Ovary (tissue), 9 donors: Measurements from ENCODE around the gene ABCA4. TPM values are rescaled to one million over a fixed set of nuclear protein-coding genes. Genes with fewer than 3 reads are reported as not detected.
A peak's percentile ranks its signal among the peaks of the same experiment; 100 is the strongest.

Source experiments
- DNase-seq, 5 donors: peaks; one replicate each; pipeline ENCODE4 v3.0.0-alpha.2; 2019 to 2020
- H3K27ac ChIP-seq, 2 donors: fragments of 200-600 bp; one replicate each; pipeline versions ENCODE4 v1.5.1 to v1.8.0; 2019 to 2022
- H3K27me3 ChIP-seq: fragments of 200-600 bp; one replicate; pipeline ENCODE4 v1.8.0; 2022
- H3K36me3 ChIP-seq: fragments of 200-600 bp; sonication (generic); one replicate; pipeline ENCODE4 v1.5.1; 2019
- H3K4me1 ChIP-seq: one replicate; pipeline ENCODE4 v1.8.1; 2013; ENCODE audit warnings: mild to moderate bottlenecking, moderate library complexity; ENCODE audit not compliant: insufficient read depth
- H3K4me3 ChIP-seq: fragments of 200-600 bp; sonication (generic); one replicate; pipeline ENCODE4 v1.5.1; 2017
- H3K9me3 ChIP-seq, 2 donors: fragments of 200-600 bp in 1 of 2; sonication (generic) in 1 of 2; one replicate each; pipeline versions ENCODE4 v1.5.1 to v1.8.1; 2013 to 2019; ENCODE audit warnings: mild to moderate bottlenecking in 1 of 2, moderate library complexity in 1 of 2
- EP300 ChIP-seq: sonication (generic); formaldehyde crosslinking; IDR thresholded peaks from one replicate; pipeline ENCODE4 v1.6.1; 2017; ENCODE audit warnings: antibody characterized with exemption
- POLR2A ChIP-seq: fragments of 450-650 bp; IDR thresholded peaks from one replicate; pipeline ENCODE4 v1.6.1; 2017; ENCODE audit warnings: antibody characterized with exemption, mild to moderate bottlenecking, moderate library complexity
- WGBS, 3 donors: extraction: QIAGEN DNeasy Blood & Tissue Kit in 1 of 3; methylation state at CpG; one replicate each; pipeline versions ENCODE4 v1.1.5 to v1.1.7; 2013 to 2017; 5-methylcytosine and 5-hydroxymethylcytosine counted together
- intact Hi-C, 4 donors: fragments of 100-400 bp; cut with DNase I; formaldehyde crosslinking; loops; one replicate each; pipeline versions ENCODE4 v1.11.0 to v1.15.1; 2022 to 2023
- polyA plus RNA-seq, 2 donors: library from polyadenylated mRNA; stranded (reverse); fragments of 200-250 nt in 1 of 2; fragments of 350-450 nt in 1 of 2; fragmentation: Illumina TruSeq in 1 of 2; extraction: RNeasy Lipid Tissue Mini Kit (QIAGEN cat#74804) in 1 of 2; gene quantifications; one replicate each; pipeline ENCODE4 v1.2.3, GENCODE V29; 2013 to 2014
- total RNA-seq, 7 donors: library from RNA; depleted of rRNA in 2 of 7; stranded (reverse); fragments of >200 nt in 2 of 7; fragmentation: NEBNext Ultra II Directional in 3 of 7; extraction: Animal tissue kit (Norgen Biotek cat#: 25700) in 3 of 7; gene quantifications; one replicate each; pipeline versions ENCODE4 v1.1.0 to v1.2.4, GENCODE V29; 2016 to 2023
- TF ChIP-seq, protein P1 (sequence below), 3 donors: fragments of 450-650 bp in 2 of 3; fragments of 200-600 bp in 1 of 3; IDR thresholded peaks; one replicate each; pipeline versions ENCODE4 v1.5.1 to v1.8.0; 2016 to 2022; ENCODE audit warnings: antibody characterized with exemption in 3 of 3, mild to moderate bottlenecking in 1 of 3
- donor health status: DM: no; HTN: no; CAD: no; lungs with moderate emphysema.
- donor health status: DM: no; HTN: no; CAD: no.
- donor health status: Bipolar disorder and iron deficiency.
- donor health status: DM: yes; HTN: yes; CAD: no.
- donor health status: DM: no; HTN: no; CAD: no.
- donor health status: DM: yes; HTN: yes; CAD: no.

Gene ABCA4
- total and polyA plus RNA-seq, 9 donors: 0.12 to 3.1 (median 0.35) TPM

DNA sequence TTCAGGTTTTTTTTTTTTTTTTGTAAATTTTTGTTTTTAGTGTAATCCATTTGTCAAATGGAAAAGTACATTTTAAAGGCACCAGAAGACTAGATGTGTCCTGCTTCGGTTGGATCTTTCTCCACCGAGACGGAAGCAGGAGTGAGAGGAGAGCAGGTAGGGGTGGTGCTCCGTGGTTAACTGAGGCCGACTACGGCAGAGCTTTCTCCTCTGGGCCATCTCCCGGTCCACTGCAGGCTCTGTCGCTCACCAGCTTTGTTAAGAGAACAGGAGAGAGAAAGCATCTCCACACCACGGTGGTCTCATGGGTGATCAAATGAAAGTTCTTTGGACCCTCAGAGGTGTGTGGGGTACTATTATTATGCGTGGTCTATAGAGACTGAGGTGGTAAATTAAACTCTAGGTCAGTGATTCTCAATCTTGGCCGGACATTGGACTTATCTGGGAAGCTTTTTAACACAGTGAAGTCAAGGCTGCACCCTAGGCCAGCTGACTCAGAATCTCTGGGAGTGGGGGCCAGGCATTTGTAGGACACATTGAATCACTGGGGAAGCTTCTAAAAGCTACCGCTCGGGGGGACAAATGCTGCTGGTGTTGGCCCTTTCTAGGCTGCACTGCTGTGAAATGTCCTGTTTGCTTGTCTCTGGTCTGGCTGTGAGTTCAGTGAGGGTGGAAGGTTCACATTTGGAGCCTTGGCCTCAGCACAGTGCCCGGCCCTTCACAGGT is 25.0 kb downstream of the ABCA4 start:
- WGBS, 3 donors: 61 to 70% (median 62%) methylated on average over 14 of the region's 14 CpGs
- H3K4me3 ChIP-seq: no peak overlapping the region
- H3K27me3 ChIP-seq: no peaks in the 10 kb centered on the region
- TF ChIP-seq, protein P1, sequence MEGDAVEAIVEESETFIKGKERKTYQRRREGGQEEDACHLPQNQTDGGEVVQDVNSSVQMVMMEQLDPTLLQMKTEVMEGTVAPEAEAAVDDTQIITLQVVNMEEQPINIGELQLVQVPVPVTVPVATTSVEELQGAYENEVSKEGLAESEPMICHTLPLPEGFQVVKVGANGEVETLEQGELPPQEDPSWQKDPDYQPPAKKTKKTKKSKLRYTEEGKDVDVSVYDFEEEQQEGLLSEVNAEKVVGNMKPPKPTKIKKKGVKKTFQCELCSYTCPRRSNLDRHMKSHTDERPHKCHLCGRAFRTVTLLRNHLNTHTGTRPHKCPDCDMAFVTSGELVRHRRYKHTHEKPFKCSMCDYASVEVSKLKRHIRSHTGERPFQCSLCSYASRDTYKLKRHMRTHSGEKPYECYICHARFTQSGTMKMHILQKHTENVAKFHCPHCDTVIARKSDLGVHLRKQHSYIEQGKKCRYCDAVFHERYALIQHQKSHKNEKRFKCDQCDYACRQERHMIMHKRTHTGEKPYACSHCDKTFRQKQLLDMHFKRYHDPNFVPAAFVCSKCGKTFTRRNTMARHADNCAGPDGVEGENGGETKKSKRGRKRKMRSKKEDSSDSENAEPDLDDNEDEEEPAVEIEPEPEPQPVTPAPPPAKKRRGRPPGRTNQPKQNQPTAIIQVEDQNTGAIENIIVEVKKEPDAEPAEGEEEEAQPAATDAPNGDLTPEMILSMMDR (IDR thresholded peaks at IDR 0.05): no peak
- TF ChIP-seq POLR2A (no peak), EP300 (no peak)
- H3K4me1 ChIP-seq: peaks cover 39% of the 10 kb centered on the region
- peak overlapping the region; percentile 49 to 78 for H3K27ac ChIP-seq
- no peaks in the 10 kb centered on the region for H3K9me3 ChIP-seq
- intact Hi-C loops: loop anchor here in 1 of 4 donors (5.0 kb wide), 1 partner anchor 34 kb away; no protein-coding TSS in a partner anchor
- no peaks in the 10 kb centered on the region for H3K36me3 ChIP-seq
- peak in 4 of 5 donors; percentile 49 to 72 (median 57) for DNase-seq

DNA sequence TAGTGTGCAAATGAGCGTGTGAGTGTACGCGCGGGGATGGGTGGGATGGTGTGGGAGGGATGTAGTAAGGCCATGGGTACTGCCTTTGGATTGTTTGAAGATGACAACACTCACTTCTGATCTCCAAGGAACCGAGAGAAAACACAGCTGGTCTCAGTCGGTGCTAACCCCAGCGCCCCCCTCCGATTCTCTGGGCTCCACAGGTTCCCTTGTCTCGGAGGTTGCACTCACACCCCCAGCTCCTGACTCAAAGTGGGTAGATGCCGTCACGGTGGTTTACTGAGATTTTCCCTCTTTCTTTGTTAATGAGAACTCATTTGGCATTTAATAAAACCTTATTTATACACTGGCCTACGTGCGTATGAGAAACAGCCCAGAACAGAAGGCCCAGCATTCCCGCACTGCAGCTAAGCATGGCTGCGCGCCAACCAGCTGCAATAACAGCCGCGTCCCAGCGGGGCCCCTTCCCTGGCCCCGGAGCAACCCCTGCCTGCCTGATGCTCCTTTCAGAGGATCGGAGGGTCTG is 25.8 kb downstream of the ABCA4 start:
- Histone ChIP-seq H3K4me3 (no peak overlapping the region), H3K4me1 (peaks cover 39% of the 10 kb centered on the region)
- intact Hi-C loops: loop anchor here in 1 of 4 donors (5.0 kb wide), 1 partner anchor 33 kb away; no protein-coding TSS in a partner anchor

DNA sequence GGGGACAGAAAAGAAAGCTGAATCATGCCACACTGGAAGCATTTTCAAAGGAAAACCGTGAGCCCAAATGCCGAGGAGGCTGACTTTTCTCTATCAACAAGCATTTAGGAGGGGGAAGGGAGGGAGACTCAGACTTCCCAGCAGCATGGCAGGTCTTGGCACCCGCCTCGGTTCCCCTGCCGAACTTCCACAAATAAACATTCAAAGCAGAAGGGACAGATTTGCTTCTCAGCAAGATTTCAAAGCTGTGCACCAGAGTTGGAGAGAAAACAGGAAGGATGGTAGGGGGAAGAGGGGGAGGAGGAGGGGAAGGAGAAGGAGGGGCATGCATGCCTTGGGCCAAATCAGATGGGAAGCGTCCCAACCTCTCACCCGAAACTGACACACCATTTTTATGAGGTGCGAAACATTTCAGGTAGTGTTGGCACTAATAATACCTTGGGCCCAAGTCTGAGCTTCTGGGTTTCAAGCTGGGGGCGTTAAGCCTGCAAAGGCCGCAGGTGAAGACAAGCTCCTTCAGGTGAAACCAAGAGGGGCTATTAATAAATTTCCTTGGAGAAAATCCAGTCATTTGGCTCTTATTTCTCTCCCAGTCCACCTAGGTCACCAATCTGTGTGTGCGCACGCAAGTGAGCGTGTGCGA is 26.4 kb downstream of the ABCA4 start:
- Histone ChIP-seq H3K4me3 (no peak overlapping the region), H3K9me3 (no peaks in the 10 kb centered on the region), H3K36me3 (no peaks in the 10 kb centered on the region), H3K27ac (peak overlapping the region; percentile 26 to 78), H3K4me1 (peaks cover 35% of the 10 kb centered on the region), H3K27me3 (no peaks in the 10 kb centered on the region)
- DNase-seq: peak; percentile 64 to 79 (median 69)
- TF ChIP-seq EP300 (no peak), POLR2A (no peak)
- TF ChIP-seq, protein P1 (IDR thresholded peaks at IDR 0.05): no peak
- WGBS, 3 donors: 44 to 48% (median 47%) methylated on average over 14 of the region's 14 CpGs
- intact Hi-C loops: loop anchor here in 1 of 4 donors (5.0 kb wide), 1 partner anchor 32 kb away; no protein-coding TSS in a partner anchor

More for the DNA sequence above, 25.8 kb downstream of the ABCA4 start:
- Histone ChIP-seq H3K9me3 (no peaks in the 10 kb centered on the region), H3K36me3 (no peaks in the 10 kb centered on the region), H3K27me3 (no peaks in the 10 kb centered on the region), H3K27ac (peak overlapping the region; percentile 26 to 78)
- TF ChIP-seq, protein P1 (IDR thresholded peaks at IDR 0.05): no peak
- TF ChIP-seq POLR2A: no peak
- TF ChIP-seq EP300: no peak
- 14 to 17% (median 16%) methylated on average over 21 of the region's 21 CpGs for WGBS, 3 donors
- DNase-seq: peak; percentile 84 to 91 (median 87)

DNA sequence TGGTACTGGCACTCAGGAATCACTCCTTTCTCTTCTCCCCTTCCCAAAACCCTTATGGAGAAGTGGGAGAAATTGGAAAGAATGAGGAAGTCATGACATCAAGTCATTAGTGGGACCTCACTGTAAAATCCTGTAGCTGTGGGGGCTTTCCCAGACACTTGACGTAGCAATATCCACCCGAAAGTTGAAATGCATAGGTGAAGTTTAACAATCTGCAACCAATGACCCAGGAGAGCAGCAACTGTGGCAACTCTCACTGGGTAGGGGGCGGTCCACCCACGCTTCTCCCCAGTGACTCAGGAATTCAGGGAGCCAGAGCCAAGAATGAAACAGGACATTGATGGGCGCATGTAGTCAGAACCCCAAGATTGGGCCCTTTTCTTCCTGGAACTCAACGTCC is 27.0 kb downstream of the ABCA4 start:
- WGBS, 3 donors: 58 to 61% (median 61%) methylated on average over 6 of the region's 6 CpGs
- Histone ChIP-seq H3K36me3 (no peaks in the 10 kb centered on the region), H3K4me3 (no peak overlapping the region), H3K9me3 (no peaks in the 10 kb centered on the region), H3K27me3 (no peaks in the 10 kb centered on the region), H3K27ac (peak overlapping the region; percentile 26 to 78), H3K4me1 (peaks cover 33% of the 10 kb centered on the region)
- intact Hi-C loops: no loop called here
- TF ChIP-seq, protein P1 (IDR thresholded peaks at IDR 0.05): no peak
- TF ChIP-seq POLR2A (no peak), EP300 (no peak)
- no peak for DNase-seq
